ENCODE measurements around the gene DYNC1I1.

DNA sequence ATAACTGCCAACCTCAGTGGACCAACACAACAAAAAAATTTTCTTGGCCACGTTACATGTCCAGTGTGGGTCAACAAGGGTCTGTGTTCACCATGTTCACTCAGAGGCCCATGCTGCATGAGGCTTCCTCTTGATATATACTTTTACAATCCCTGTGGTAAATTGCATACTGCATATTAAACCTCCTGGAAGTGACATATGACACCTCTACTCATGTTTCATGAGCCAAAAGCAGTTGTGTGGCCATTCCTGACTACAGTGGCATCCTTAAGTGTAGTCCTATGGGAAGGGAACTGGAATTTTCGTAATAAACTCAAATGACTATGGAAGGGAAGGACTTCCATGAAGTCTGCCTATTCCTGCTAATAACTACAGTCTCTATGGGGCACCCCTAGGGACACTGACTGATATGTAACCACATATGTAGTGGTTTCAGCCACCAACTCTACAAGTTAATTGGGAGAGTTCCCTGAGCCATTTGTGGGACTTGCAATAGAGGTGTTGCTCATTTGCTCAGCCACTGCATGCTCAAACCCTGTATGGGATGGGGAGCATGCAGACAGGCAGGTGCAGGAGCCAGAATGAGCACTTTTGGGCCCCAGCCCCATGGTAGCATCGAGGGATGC lies 9.7 kb downstream of the DYNC1I1 start:
- TF ChIP-seq GATA2 (IDR thresholded peaks at IDR 0.05; ENCODE audit: low read depth, low read length), result no peak
- TF ChIP-seq GATA3 (IDR thresholded peaks at IDR 0.05; ENCODE audit: low read depth, low read length), result no peak
